Fibroblast of lung (primary cell): ENCODE measurements around the gene CEP63.

Experiments
- CTCF ChIP-seq, 2 donors: IDR thresholded peaks in 1 of 2; conservative IDR thresholded peaks in 1 of 2; 1 replicate in 1 of 2; 2 replicates in 1 of 2; pipeline ENCODE4 v1.5.1; 2011 to 2012; ENCODE audit warnings: low read length in 2 of 2, control low read depth in 1 of 2, inconsistent platforms in 1 of 2, low read depth in 1 of 2, mild to moderate bottlenecking in 1 of 2
- EZH2 ChIP-seq: IDR thresholded peaks from 2 replicates; pipeline ENCODE4 v1.5.1; 2012; ENCODE audit warnings: low read length, control low read depth, mild to moderate bottlenecking; ENCODE audit errors: missing control alignments

- TF ChIP-seq CTCF (conservative IDR thresholded peaks at IDR 0.05 in 1 of 2, IDR thresholded peaks at IDR 0.05 in 1 of 2; ENCODE audit: low read depth in 1 of 2, low read length in 2 of 2) (no peak), EZH2 (no peak)
Observed at GRCh38 chr3:134610432-134611385, 124.9 kb downstream of the CEP63 start.
